ENCODE measurements around the gene CDH4. TPM values are rescaled to one million over a fixed set of nuclear protein-coding genes. Genes with fewer than 3 reads are reported as not detected.

The CDH4 gene
- total RNA-seq, 1 donor from 2014 or later = 3.2 TPM

DNA sequence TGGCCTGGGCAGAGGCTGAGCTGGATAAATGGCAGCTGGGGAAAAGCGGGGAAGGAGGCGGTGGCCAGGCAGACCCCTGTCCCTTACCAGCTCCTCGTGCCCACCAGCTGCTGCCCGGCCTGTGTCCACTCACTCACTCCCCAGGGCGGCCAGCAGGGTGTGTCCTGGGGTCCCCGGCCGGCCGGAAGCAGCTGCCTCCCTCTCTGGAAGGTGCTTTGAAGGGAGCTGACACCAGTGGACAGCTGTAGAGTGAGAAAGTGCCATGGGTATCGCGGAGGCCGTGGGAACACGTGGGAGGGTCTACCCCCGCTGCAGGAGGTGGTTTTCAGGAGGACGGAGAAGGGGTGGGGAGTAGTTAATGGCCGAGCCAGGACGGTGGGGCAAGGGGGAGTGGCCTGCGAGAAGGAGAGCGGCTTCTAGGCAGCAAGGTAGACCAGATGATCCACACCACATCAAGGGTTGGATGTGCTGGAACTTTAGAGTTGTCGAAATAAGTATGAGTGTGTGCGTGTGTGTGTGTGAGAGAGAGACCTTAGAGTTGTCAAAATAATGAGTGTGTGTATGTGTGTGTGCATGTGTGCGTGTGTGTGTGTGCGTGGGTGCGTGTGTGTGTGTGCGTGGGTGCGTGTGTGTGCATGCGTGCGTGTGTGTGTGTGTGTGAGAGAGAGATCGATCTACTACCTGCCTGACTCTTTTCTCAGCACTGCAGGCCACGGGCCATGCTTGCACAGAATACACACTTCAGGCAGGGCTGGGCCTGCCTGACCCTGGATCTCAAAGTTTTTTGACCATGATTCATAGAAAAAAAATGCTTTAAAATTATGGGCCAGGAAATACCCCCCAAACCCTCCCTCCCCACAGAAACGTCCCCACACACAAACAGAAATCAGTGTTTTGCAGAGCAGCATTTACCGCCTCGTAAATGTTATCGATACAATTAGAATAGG, 43.9 kb downstream of the CDH4 start:
- Histone ChIP-seq H4K20me1 (ENCODE audit: insufficient read depth, low read length) (peaks cover 9% of the 10 kb centered on the region), H3K27ac (ENCODE audit: low read depth, low read length) (no peak overlapping the region), H3K9me3 (ENCODE audit: insufficient read depth, low read depth, low read length) (no peaks in the 10 kb centered on the region), H3K4me2 (ENCODE audit: low read length) (peak overlapping the region; percentile 42), H2AFZ (ENCODE audit: low read depth, low read length) (peak overlapping the region; percentile 34), H3K4me1 (ENCODE audit: insufficient read depth, low read length) (peaks cover 27% of the 10 kb centered on the region), H3K79me2 (ENCODE audit: insufficient read depth, low read length) (peaks cover 8% of the 10 kb centered on the region), H3K4me3 (ENCODE audit: insufficient read depth, low read depth, low read length) (no peak overlapping the region), H3K36me3 (ENCODE audit: insufficient read depth, low read length) (no peaks in the 10 kb centered on the region), H3K9ac (ENCODE audit: low read length) (peak overlapping the region; percentile 21), H3K27me3 (ENCODE audit: insufficient read depth, low read length) (no peaks in the 10 kb centered on the region)
- Mint-ChIP-seq H3K9me3 (ENCODE audit: unreplicated experiment) (peaks cover 4% of the 10 kb centered on the region), H3K4me1 (ENCODE audit: low read depth, unreplicated experiment) (peaks cover 16% of the 10 kb centered on the region), H3K4me3 (ENCODE audit: unreplicated experiment) (no peak overlapping the region), H3K36me3 (ENCODE audit: low read depth, unreplicated experiment) (peaks cover 6% of the 10 kb centered on the region), H3K27ac (ENCODE audit: unreplicated experiment) (no peak overlapping the region), H3K27me3 (ENCODE audit: low read depth, unreplicated experiment) (peaks cover 22% of the 10 kb centered on the region)
- no peak for FAIRE-seq
- no peak for DNase-seq (ENCODE audit: low read depth)
- TF ChIP-seq EZH2 (IDR thresholded peaks at IDR 0.05; ENCODE audit: insufficient read depth, low read length) = no peak
- TF ChIP-seq, protein P1, sequence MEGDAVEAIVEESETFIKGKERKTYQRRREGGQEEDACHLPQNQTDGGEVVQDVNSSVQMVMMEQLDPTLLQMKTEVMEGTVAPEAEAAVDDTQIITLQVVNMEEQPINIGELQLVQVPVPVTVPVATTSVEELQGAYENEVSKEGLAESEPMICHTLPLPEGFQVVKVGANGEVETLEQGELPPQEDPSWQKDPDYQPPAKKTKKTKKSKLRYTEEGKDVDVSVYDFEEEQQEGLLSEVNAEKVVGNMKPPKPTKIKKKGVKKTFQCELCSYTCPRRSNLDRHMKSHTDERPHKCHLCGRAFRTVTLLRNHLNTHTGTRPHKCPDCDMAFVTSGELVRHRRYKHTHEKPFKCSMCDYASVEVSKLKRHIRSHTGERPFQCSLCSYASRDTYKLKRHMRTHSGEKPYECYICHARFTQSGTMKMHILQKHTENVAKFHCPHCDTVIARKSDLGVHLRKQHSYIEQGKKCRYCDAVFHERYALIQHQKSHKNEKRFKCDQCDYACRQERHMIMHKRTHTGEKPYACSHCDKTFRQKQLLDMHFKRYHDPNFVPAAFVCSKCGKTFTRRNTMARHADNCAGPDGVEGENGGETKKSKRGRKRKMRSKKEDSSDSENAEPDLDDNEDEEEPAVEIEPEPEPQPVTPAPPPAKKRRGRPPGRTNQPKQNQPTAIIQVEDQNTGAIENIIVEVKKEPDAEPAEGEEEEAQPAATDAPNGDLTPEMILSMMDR (IDR thresholded peaks at IDR 0.05; ENCODE audit: insufficient read depth, low read depth, low read length) = no peak

DNA sequence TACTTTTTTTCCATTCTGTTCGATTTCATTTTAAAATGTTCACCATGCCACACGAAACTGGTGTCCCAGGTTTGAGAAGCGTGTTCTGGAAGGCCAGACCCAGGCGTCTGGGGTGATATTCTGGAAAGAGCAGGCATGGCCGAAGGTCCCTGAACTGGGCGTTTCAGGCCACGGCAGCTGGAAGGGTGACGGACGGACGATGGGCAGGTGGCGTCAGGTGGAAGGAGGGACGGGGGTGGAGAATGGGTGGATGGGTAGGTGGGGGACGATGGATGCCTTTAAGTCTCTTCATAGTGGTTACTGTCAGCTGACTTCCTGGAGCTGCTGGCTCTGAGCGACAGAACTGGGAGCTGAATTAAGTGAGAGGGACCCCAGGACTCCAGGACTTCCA, 44.6 kb downstream of the CDH4 start:
- peaks cover 4% of the 10 kb centered on the region for H3K9me3 Mint-ChIP-seq (ENCODE audit: unreplicated experiment)
- H3K27me3 ChIP-seq (ENCODE audit: insufficient read depth, low read length) = no peaks in the 10 kb centered on the region
- FAIRE-seq = no peak

More for the DNA sequence above, 44.6 kb downstream of the CDH4 start:
- peak overlapping the region; percentile 34 for H3K27ac Mint-ChIP-seq (ENCODE audit: unreplicated experiment)
- H3K4me3 Mint-ChIP-seq (ENCODE audit: unreplicated experiment) = no peak overlapping the region
- Histone ChIP-seq H3K4me2 (ENCODE audit: low read length) (no peak overlapping the region), H3K4me1 (ENCODE audit: insufficient read depth, low read length) (peaks cover 27% of the 10 kb centered on the region), H4K20me1 (ENCODE audit: insufficient read depth, low read length) (peaks cover 9% of the 10 kb centered on the region), H2AFZ (ENCODE audit: low read depth, low read length) (no peak overlapping the region), H3K36me3 (ENCODE audit: insufficient read depth, low read length) (no peaks in the 10 kb centered on the region), H3K27ac (ENCODE audit: low read depth, low read length) (no peak overlapping the region), H3K4me3 (ENCODE audit: insufficient read depth, low read depth, low read length) (no peak overlapping the region), H3K79me2 (ENCODE audit: insufficient read depth, low read length) (peaks cover 8% of the 10 kb centered on the region), H3K9me3 (ENCODE audit: insufficient read depth, low read depth, low read length) (no peaks in the 10 kb centered on the region), H3K9ac (ENCODE audit: low read length) (no peak overlapping the region)
- TF ChIP-seq, protein P1 (IDR thresholded peaks at IDR 0.05; ENCODE audit: insufficient read depth, low read depth, low read length) = no peak
- TF ChIP-seq EZH2 (IDR thresholded peaks at IDR 0.05; ENCODE audit: insufficient read depth, low read length) = no peak
- H3K36me3 Mint-ChIP-seq (ENCODE audit: low read depth, unreplicated experiment) = peaks cover 6% of the 10 kb centered on the region
- peaks cover 21% of the 10 kb centered on the region for H3K27me3 Mint-ChIP-seq (ENCODE audit: low read depth, unreplicated experiment)
- H3K4me1 Mint-ChIP-seq (ENCODE audit: low read depth, unreplicated experiment) = peaks cover 16% of the 10 kb centered on the region
- DNase-seq (ENCODE audit: low read depth) = no peak

Data from astrocyte (in vitro differentiated cells and primary cell).